IPS-NIHi7 (cell line): Measurements from ENCODE around the gene BEX3.
"Not testable (repeated sequence)": the region's sequence is repeated elsewhere in the genome, so short reads cannot be mapped to it uniquely, and the experiment has no call there.

Experiments
- DNase-seq: peaks from one replicate; pipeline ENCODE4 v3.0.0; 2012; ENCODE audit warnings: mixed read lengths; ENCODE audit errors: extremely low spot score

BEX3 gene

DNA sequence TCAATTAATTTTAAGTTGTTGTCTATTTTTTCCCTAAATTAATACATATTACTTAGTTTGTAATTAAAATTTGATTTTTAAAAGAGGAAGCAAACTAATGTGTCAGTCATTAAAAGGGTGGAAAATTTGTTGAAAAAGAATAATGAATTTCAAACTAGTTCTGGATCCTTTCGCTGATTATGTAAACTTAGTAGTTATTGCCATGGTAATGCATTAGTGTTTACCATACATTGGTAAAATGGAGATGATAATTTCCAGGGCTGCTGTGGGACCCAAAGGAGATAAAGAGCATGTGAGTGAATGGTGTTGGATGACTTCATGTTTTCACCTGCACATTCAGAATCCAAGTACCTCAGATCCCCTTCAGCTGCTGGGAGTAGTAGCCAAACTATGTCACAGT, 6.5 kb downstream of the BEX3 start:
- DNase-seq: no peak

DNA sequence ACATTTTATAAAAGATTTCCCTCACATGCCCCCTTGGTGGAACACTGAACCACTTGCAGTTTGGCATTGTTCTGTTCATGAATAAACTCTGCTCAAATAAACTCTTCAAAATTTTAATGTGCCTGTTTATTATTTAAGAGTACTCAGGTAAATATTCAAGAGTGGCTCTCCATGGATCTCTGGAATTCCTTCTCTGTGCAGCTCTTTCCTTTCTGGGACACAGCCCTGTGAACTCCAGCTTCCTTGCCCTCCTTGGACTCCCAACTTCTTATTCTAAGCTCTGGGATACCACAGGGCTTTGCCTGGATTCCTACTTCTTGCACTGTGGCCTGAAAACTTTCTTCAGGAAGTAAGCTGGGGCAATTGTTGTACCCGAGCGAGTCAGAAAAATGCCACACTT, 8.3 kb downstream of the BEX3 start:
- no peak for DNase-seq

DNA sequence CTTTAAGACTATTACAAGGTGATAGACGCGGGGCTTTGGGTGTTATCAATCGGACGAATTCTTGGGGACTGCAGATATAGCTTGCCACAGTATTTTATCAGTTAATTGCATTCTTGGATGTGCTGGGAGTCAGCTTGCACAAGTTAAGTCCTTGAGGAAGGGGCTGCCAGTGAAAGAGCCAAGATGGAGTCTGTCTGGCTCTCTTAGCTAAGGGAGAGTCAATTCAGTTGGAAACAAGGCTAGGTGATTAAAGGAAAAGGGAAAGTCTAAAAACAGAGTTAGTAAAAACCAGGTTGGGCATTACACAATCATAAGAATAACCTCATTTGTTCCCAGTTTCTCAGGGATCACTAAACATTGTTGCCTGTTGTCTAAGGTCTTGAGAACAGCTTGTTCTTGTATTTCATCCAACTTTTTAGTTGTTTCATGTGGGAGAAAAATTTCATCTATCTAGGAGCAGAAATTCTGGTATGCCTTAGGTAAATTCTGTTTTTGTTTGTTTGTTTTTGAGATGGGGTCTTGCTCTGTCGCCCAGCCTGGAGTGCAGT, 9.0 kb downstream of the BEX3 start:
- DNase-seq: not testable (repeated sequence)

DNA sequence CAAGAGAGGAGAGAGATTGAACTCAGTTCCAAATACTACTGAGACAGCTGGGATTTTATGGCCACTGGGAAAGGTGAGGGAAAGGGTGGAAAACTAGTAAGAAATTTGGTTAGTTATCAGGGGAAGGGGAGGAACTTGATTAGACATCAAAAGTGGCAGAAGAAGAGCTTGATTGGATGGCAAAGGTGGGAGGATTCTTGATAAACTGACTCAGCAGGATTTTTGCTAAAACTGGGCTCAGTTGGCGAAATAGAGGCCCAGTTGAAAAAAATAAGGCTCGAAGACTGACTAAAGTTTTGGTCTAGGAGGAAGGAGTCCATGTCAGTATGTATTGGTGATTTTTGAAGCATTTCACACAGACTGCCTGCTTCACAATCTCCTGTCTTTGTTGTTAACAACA, 10.0 kb downstream of the BEX3 start:
- DNase-seq: no peak

DNA sequence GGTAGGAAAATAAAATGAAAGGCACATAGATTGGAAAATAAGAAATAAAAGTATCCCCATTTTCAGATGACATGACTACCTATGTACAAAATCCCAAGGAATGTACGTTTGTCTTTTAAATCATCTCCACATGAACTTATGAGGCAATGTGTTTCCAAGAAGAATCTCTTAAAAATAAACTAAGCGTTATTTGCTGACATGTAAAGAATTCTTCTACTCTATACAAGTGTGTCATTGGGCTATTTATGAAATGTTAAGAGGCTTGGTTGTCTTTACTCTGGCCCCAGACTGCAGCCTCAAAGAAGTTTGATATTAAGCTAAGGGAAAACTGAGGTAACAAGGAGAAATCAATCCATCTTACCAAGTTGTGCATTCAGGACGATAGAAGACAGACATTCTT, 17.1 kb downstream of the BEX3 start:
- DNase-seq: no peak

DNA sequence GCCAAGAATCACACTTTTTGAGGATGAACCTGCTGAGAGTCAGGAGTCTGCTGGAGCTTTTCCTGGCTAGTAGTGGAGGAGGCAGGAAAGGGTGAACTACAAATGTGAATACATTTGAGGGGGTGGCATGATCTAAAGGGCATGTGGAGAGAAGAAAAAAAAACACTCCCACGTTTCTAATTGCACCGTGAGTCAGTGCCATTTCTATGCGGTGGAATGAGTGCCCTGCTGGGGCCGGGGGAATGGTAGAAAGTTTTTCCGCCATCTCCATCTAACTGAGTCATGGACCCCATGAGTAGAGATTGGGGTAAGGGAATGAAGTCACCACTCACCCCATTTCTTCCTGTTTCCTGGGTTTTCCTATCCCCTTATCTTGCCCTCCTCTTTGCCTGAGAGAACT, 19.8 kb downstream of the BEX3 start:
- no peak for DNase-seq

DNA sequence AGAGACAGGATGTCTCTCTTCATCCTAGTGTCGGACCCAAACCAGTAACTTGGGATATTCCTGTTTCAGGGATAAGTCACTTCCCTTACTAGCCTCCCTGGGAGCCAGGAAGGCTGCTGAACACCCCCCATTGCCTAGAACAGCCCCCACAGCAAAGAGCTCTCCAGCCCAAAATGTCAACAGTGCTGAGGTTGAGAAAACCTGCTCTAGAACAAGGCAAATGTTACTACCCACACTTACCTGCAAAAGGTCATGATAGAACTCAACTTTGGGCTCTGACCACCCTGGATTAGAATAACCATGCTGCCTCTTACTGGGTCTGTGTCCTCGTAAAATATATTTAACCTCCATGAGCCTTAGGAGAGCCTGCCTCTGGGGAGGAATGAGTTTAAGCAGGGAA, 20.3 kb downstream of the BEX3 start:
- no peak for DNase-seq

DNA sequence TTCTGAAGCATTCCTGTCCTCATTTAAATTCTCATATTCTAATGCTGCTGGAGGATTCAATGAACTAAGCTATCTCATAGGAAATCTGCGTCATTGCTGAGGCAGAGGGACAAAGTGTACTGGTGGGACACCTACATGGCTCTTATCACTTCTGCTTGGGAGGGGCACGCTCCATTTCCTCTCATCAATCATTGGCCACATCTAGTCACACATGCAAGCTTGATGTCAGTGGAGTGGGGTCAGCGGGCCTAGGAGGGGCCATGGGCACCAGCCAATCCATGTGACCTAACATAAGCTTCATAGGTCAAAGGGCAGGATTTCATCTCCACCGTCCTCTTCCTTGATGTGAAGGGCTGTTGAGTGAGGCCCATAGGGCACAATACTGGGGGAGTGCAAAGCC, 21.4 kb downstream of the BEX3 start:
- no peak for DNase-seq

DNA sequence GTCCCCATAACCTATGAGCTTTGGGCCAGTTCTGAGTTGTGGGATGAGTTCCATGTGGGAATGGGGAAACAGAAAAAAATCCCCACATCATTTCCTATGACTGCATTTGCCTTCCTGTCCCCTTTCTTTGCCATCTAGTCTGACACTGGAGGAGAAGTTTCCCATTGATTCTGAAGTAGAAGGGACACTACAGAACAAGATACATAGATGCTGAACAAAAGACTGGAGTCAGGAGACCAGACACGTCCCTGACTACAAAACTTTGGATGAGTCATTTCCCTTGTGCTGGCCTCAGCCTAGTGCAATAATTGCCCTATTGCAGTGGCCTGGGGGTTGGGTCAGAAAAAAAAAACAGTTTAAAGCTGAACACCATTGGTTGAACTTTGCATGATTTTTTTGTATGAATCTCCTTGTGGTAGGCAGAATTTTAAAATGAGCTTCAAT, 22.1 kb downstream of the BEX3 start:
- no peak for DNase-seq

DNA sequence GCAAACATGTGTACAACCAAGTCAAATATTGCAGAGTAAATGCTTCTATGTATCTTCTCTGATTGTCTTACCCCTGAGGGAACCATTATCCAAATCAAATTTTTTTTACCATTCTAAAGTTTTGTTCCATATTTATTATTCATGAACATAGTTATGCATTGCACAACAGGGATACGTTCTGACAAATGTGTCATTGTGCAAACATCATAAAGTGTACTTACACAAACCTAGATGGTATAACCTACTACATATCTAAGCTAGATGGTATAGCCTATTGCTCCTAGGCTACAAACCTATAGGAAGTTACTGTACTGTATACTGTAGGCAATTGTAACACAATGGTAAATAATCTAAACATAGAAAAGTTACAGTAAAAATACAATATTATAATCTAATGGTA, 23.4 kb downstream of the BEX3 start:
- DNase-seq: no peak

DNA sequence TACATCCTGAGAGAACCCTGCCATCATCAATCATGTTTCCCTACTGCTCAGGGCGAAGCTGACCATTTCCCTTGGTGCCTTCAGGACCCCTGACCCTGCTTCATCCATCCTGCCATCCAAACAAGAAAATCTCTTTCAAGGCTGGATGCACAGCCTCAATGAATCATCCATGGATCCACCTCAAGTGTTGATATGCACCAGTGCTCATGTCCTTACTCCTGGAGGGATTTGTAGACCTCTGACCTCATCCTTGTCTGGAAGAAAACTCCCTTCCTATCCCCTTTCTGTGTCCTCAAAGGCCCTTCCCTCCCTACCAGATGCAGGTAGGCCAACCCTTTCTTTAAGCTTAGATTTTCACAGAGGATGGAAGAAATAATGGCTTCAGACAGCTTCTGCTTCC, 24.6 kb downstream of the BEX3 start:
- DNase-seq: no peak

DNA sequence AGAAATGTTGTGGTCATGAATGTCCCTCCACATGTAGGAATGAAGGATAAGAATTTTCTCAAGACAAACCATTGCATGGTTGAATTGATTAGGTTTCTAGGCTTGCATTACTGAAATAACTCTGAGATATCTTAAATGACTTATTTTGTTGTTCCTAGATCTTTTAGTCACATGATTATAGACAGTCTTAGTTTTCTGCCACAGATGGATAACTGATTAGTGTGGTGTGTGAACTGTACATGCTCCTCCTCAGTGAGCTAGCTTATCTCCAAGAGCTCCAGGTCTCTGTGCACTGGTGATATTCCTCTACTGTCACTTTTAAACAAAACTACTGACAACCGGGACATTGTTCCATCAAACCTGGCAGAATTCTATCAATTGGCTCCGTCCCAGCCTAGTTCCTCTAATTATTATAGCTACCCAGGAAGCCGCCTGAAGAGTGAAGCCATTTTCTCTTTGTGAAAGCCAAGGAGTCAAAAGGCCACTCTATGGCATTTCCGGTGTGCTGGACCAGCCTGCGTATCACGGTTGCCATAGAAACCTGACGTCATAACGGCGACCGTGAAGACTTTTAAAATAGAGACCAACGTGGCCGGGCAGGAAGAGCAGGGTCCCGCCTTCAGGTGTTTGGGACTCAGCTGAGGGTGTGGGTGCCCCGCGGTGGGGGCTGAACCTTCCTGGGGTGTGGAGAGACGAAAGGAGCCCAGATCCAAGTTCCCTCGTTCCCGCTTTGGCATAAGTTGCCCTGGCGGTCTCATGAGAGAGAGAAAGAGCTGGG, 28.1 kb downstream of the BEX3 start:
- DNase-seq: peak; percentile 88

DNA sequence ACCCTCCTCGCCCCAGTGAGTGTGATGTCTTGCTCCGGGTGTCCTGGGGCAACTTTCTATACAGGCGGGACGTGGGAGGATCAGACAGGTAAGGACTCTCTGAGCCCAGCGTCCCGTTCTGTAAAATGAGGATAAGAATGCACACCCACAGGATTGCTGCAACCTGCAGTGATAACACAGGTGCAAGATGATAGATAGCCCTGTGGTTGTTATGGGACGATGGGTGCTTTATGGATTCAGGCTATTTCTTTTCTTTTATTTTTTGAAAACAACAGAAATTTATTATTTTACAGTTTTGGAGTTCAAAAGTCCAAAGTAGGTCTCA, 28.6 kb downstream of the BEX3 start:
- DNase-seq: no peak

DNA sequence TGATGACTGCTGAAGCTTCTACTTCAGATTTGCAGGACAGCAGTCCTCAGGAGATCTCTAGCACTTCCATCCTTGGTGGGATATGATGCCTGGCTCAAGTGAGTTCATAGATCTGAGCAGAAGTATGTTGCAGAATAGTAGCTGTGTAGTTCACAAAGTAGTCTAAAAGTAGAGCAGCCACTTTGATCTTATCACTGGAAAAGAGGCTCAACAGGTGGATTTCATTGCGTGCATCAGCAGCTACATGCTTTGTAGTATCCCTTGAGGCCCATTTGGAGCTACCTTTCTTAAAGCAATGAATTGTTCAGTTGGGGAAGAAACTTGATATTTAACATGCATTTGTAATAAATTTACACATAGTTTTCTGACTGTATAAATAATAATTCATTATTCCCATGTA, 29.9 kb downstream of the BEX3 start:
- DNase-seq: no peak

DNA sequence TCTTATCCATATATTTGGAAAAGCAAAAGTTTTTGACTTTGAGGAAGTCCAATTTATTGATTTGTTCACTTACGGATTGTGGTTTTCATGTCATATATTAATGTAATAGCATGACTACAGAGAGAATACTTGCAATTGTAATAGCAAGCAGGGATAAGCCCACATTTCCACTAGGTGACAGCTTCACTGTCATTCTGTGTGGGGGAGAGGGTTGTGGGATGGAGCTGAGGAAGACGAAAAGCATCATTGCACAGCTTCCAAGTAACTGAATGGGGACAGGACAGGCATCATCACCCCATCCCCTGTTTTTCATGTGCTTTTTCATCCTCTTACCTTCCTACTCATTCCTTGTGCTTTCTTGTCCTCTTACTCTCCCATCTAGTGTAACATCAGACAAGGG, 31.4 kb downstream of the BEX3 start:
- no peak for DNase-seq

DNA sequence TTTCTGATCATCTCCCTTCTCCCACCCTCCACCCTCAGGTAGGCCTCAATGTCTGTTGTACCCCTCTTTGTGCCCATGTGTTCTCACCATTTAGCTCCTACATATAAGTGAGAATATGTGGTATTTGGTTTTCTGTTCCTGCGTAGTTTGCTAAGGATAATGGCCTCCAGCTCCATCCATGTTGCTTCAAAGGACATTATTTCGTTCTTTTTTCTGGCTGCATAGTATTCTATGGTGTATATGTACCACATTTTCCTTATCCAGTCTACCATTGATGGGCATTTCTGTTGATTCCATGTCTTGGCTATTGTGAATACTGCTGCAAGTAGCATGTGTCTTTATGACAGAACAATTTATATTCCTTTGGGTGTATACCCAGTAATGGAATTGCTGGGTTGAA, 35.4 kb downstream of the BEX3 start:
- DNase-seq: not testable (repeated sequence)

DNA sequence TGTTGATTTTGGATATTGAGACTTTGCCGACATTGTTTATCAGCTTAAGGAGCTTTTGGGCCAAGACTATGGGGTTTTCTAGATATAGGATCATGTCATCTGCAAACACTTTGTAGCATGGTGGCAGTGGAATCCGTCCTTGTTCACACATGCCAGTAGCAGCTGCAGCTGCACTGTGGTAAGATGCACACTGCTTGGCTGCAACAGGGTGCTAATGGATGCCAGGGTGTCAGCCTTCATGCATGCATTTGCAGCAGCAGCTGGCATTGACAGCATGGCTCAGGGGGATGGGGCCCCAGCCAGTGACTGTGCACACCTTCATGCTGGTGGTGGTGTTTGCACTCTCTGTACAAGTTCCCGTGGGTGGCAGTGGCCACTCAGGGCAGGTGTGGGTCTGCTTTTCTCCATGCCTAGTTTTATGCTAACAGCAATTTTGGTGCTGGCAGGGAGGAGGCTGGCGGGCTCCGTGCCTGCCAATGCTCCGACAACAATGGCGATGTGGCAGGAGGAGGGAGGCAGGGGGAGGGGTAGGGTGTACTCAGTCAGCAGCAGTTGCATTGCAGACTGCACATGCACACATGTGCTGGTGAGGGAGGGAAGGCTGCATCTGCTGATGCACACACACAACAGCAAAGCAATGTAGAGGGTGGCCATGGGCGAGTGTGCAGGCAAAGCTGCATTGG, 37.5 kb downstream of the BEX3 start:
- DNase-seq: no peak

DNA sequence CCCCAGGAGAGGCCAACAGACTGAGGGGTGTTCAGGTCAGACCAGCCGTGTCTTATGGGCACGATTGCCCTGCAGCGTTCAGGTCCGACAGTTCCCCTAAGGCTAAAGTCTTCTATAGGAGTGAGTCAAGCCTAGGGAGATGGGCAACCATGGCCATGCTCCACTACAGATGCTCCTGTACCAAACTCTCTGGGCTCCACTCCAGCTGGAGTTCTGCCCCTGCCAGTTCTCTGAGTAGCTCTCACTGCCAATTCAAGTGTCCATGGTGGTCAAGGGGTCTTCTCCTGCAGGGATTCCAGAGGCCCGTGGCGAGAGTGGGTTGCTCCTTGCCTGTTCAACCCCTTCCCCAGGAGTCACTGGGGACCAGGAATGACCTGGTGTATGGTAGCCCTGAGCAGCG, 38.2 kb downstream of the BEX3 start:
- no peak for DNase-seq

DNA sequence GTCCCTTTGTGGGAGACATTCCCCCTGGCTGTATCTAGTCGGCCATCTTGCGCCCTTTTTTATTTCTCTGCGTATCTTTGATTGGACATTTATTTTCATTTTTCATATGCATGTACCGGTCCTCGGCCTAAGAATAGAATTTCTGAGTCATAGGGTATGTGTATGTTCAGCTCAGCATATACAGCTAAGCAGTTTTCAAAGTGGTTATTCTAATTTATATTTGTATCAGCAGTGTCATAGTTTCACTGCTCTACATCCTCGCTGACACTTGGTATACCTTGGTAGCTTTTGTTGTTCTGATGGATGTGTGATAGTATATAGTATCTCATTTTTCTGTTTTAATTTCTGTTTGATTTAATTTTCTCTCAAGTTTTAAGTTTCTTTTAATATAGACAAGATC, 38.7 kb downstream of the BEX3 start:
- DNase-seq: no peak

DNA sequence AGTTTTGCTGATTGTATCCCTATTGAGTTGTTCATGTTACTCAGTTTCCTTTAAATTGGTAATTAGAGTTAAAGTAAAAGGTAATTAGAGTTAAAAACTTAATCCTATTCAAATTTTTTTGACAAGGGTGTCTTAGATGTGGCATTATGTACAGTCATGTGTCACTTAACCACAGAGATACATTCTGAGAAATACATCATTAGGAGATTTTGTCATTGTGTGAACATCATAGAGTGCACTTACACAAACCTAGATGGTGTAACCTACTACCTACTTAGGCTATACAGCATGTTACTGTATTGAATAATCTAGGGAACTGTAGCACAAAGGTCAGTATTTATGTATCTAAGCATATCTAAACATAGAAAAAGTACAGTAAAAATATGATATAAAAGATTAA, 39.2 kb downstream of the BEX3 start:
- DNase-seq: no peak

DNA sequence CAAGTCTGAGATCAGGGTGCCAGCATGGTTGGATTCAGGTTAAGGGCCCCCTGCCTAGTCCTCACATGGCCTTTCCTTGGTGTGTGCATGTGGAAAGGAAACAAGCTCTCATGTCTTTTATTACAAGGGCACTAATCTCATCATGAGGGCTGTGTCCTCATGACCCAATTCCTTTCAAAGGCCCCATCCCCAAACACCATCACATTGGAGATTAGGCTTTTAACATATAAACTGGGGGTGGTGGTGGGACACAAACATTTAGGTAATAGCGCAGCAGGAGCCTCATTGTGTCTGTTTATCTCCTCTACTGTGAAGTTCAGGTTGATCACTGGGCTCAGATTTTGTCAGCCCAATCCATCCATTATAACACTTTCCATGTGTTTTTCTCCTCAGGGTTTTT, 41.0 kb downstream of the BEX3 start:
- peak; percentile 22 for DNase-seq

DNA sequence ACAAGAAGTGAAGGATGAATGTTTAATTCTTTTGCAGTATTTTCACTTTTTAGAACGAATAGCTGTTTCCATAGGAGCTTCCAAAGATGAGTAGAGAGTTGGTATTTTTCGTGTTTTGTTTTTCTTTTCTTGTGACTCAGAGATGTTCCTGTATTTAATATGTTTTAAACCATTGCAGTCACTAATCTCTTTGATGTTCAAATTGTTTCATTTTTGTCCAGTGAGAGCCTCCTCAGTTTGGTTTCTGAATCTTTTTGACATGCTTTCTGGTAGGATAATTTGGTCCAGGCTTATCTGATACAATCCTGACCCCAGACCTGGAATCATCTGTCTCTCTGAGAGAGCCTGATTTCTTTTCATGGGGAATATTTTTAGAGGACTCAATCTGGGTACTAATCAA, 41.6 kb downstream of the BEX3 start:
- DNase-seq: no peak

DNA sequence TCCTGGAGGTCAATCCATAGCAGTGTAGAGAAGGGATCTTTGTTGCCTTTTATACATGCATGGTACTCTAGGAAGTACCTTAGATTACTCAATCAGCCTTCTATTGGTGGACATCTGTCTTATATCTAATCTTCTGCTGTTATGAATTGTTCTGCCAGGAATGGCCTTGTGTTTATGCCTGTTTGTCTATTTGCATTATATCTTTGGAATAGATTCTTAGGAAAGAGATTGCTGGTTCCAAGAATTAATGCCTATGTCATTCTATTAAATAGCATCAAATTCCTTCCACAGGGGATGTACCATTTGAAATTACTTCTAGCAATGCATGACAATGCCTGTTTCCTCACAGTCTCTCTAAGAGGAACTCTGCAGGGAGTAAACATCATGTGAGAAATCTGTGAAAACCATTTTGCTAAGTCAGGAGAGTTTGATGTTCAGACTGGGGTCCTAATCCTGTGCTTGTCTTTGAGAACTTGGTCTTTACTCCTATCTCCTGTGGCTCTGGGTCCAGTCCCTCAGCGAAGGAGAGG, 42.5 kb downstream of the BEX3 start:
- no peak for DNase-seq
